Motor neuron (in vitro differentiated cells): ENCODE data around the gene KIF20B. TPM values are rescaled to one million over a fixed set of nuclear protein-coding genes. Genes with fewer than 3 reads are reported as not detected.
"Not testable (repeated sequence)": the region's sequence is repeated elsewhere in the genome, so short reads cannot be mapped to it uniquely, and the experiment has no call there.

Experiments used
- ATAC-seq, 8 experiments: fragments of 200-7000 bp; cut with Tn5 transposase; replicated peaks in 6 of 8; 2 replicates each; pipeline ENCODE4 v1.8.0; 2021; ENCODE audit warnings: mild to moderate bottlenecking in 8 of 8, moderate library complexity in 8 of 8
- H3K27ac ChIP-seq, 2 donors: fragments of 250-450 bp; sonication (Bioruptor Pico); 2 replicates each; pipeline ENCODE4 v1.9.0; 2021; ENCODE audit warnings: antibody characterized with exemption in 2 of 2, mild to moderate bottlenecking in 2 of 2, moderate library complexity in 1 of 2
- H3K4me1 ChIP-seq, 2 donors: fragments of 250-450 bp; sonication (Bioruptor Pico); replicated peaks in 1 of 2; 2 replicates each; pipeline ENCODE4 v1.6.1; 2021; ENCODE audit warnings: antibody characterized with exemption in 2 of 2, mild to moderate bottlenecking in 2 of 2, moderate library complexity in 1 of 2
- H3K4me3 ChIP-seq, 5 donors: fragments of 250-450 bp; sonication (Bioruptor Pico); 2 replicates each; pipeline ENCODE4 v1.9.0; 2021; ENCODE audit warnings: antibody characterized with exemption in 5 of 5, mild to moderate bottlenecking in 5 of 5, moderate library complexity in 4 of 5
- WGBS, 10 experiments: fragments of 450-650 bp; shearing (Covaris generic); methylation state at CpG; one replicate each; pipeline ENCODE4 v1.0.0; 2022; 5-methylcytosine and 5-hydroxymethylcytosine counted together
- in situ Hi-C, 9 experiments: fragments of 400-800 bp; cut with MboI; loops; one replicate each; pipeline ENCODE4 v1.15.0; 2021; ENCODE audit warnings: low sequenced_read_pairs in 9 of 9, low pct_unique_long_range_greater_than_20kb in 2 of 9; ENCODE audit not compliant: unreplicated experiment in 9 of 9
- total RNA-seq, 8 experiments: library from RNA; unstranded; fragments of 300-600 nt; gene quantifications; 2 replicates each; pipeline versions ENCODE4 v1.2.3 to v1.2.4, GENCODE V29; 2022

KIF20B gene
- total RNA-seq, 8 experiments from 2014 or later = 1.1 to 18.5 (median 3.6) TPM

- ATAC-seq = no peak
- 24 to 100% (median 76%) methylated on average over 1 to 2 of the region's 2 CpGs for WGBS, 10 experiments
- in situ Hi-C loops = loop anchor here in 4 of 9 experiments (10.0 to 25.0 kb wide), 2 partner anchors 1063 to 1065 kb away; partner anchors contain the start of genes HTR7 (in 3 of the 4) and RPP30 (in 3 of the 4)
- Histone ChIP-seq H3K4me3 (no peak overlapping the region), H3K27ac (no peak overlapping the region), H3K4me1 (no peaks in the 10 kb centered on the region)
Measured at GRCh38 chr10:89799573-89799972, 98.2 kb downstream of the KIF20B start.

GRCh38 chr10:89805599-89806013, 104.2 kb downstream of the KIF20B start:
- no peak overlapping the region for H3K27ac ChIP-seq
- no peak overlapping the region for H3K4me3 ChIP-seq
- 0 to 76% (median 67%) methylated on average over 1 to 2 of the region's 2 CpGs for WGBS, 10 experiments
- no peak for ATAC-seq
- in situ Hi-C loops = loop anchor here in 2 of 9 experiments (25.0 kb wide), 2 partner anchors 332 to 1032 kb away; no protein-coding TSS in a partner anchor
- no peaks in the 10 kb centered on the region for H3K4me1 ChIP-seq

- H3K27ac ChIP-seq = no peak overlapping the region
- 0 to 100% (median 49%) methylated on average over 1 to 2 of the region's 2 CpGs; no CpG with 5 or more reads in 4 of the 10 experiments for WGBS, 10 experiments
- in situ Hi-C loops = loop anchor here in 2 of 9 experiments (25.0 kb wide), 2 partner anchors 328 to 1028 kb away; no protein-coding TSS in a partner anchor
- no peaks in the 10 kb centered on the region for H3K4me1 ChIP-seq
- H3K4me3 ChIP-seq = no peak overlapping the region
- ATAC-seq = no peak
Measured at GRCh38 chr10:89808842-89809241, 107.5 kb downstream of the KIF20B start.

GRCh38 chr10:89809766-89810165, 108.4 kb downstream of the KIF20B start:
- in situ Hi-C loops = loop anchor here in 2 of 9 experiments (25.0 kb wide), 2 partner anchors 328 to 1028 kb away; no protein-coding TSS in a partner anchor
- Histone ChIP-seq H3K4me1 (no peaks in the 10 kb centered on the region), H3K27ac (no peak overlapping the region), H3K4me3 (no peak overlapping the region)
- no peak for ATAC-seq
- 4 to 91% (median 44%) methylated on average over 1 to 4 of the region's 4 CpGs; no CpG with 5 or more reads in 1 of the 10 experiments for WGBS, 10 experiments

- in situ Hi-C loops = loop anchor here in 2 of 9 experiments (25.0 kb wide), 2 partner anchors 326 to 1026 kb away; no protein-coding TSS in a partner anchor
- no peak overlapping the region for H3K4me3 ChIP-seq
- 0 to 100% (median 48%) methylated on average over 1 to 4 of the region's 4 CpGs; no CpG with 5 or more reads in 2 of the 10 experiments for WGBS, 10 experiments
- ATAC-seq = no peak
- H3K27ac ChIP-seq = no peak overlapping the region
- H3K4me1 ChIP-seq = no peaks in the 10 kb centered on the region
Measured at GRCh38 chr10:89810908-89811525, 109.6 kb downstream of the KIF20B start.

GRCh38 chr10:89813546-89813945, 112.2 kb downstream of the KIF20B start:
- 0 to 100% (median 46%) methylated on average over 1 to 3 of the region's 3 CpGs for WGBS, 10 experiments
- ATAC-seq = no peak

GRCh38 chr10:89814278-89814677, 112.9 kb downstream of the KIF20B start:
- WGBS, 10 experiments = 0 to 80% (median 55%) methylated on average over 1 of the region's 1 CpG; no CpG with 5 or more reads in 2 of the 10 experiments
- Histone ChIP-seq H3K4me1 (no peaks in the 10 kb centered on the region), H3K4me3 (no peak overlapping the region), H3K27ac (no peak overlapping the region)
- ATAC-seq = no peak
- in situ Hi-C loops = loop anchor here in 2 of 9 experiments (25.0 kb wide), 2 partner anchors 323 to 1023 kb away; no protein-coding TSS in a partner anchor

More at GRCh38 chr10:89813546-89813945, 112.2 kb downstream of the KIF20B start:
- no peak overlapping the region for H3K27ac ChIP-seq
- no peak overlapping the region for H3K4me3 ChIP-seq
- no peaks in the 10 kb centered on the region for H3K4me1 ChIP-seq
- in situ Hi-C loops = loop anchor here in 2 of 9 experiments (25.0 kb wide), 2 partner anchors 324 to 1024 kb away; no protein-coding TSS in a partner anchor

GRCh38 chr10:89815049-89815853, 113.9 kb downstream of the KIF20B start:
- in situ Hi-C loops = loop anchor here in 2 of 9 experiments (25.0 kb wide), 2 partner anchors 322 to 1022 kb away; no protein-coding TSS in a partner anchor

GRCh38 chr10:89819008-89819407, 117.6 kb downstream of the KIF20B start:
- H3K4me3 ChIP-seq, ATAC-seq, H3K27ac ChIP-seq, H3K4me1 ChIP-seq: not testable (repeated sequence)
- WGBS, 10 experiments = 40 to 100% (median 80%) methylated on average over 1 to 3 of the region's 3 CpGs; no CpG with 5 or more reads in 3 of the 10 experiments
- in situ Hi-C loops = loop anchor here in 2 of 9 experiments (25.0 kb wide), 2 partner anchors 318 to 1018 kb away; no protein-coding TSS in a partner anchor

More at GRCh38 chr10:89815049-89815853, 113.9 kb downstream of the KIF20B start:
- no peak for ATAC-seq
- H3K4me3 ChIP-seq = no peak overlapping the region
- no peak overlapping the region for H3K27ac ChIP-seq
- no peaks in the 10 kb centered on the region for H3K4me1 ChIP-seq
- 0 to 100% (median 63%) methylated on average over 1 to 3 of the region's 5 CpGs; no CpG with 5 or more reads in 2 of the 10 experiments for WGBS, 10 experiments

Other genes with a start within 250 kb of the KIF20B start
- 10 to 100 TPM in 1 of 8 experiments, under 1 TPM in 4, not detected in 3; under 0.01 to 15.8 (median 0.14) TPM for gene SLC16A12, start 166.0 kb upstream of the KIF20B start, total RNA-seq
- 10 to 100 TPM in 4 of 8 experiments, 1 to 10 TPM in 4; 2.8 to 24.9 (median 9.5) TPM for gene PANK1, start 56.3 kb upstream of the KIF20B start, total RNA-seq